Karpas-422 (cell line): Measurements from ENCODE around the gene FAM162A. TPM values are rescaled to one million over a fixed set of nuclear protein-coding genes. Genes with fewer than 3 reads are reported as not detected.
"Not testable (repeated sequence)": the region's sequence is repeated elsewhere in the genome, so short reads cannot be mapped to it uniquely, and the experiment has no call there.

Experiments
- DNase-seq: peaks from one replicate; pipeline ENCODE4 v3.0.0-alpha.2; 2015
- H2AFZ ChIP-seq: fragments of 200-600 bp; sonication (generic); 2 replicates; pipeline ENCODE4 v1.6.1; 2014; ENCODE audit warnings: antibody characterized with exemption, low read length, mixed read lengths
- H3K27ac ChIP-seq: fragments of 200-600 bp; sonication (generic); 2 replicates; pipeline ENCODE4 v1.5.1; 2014; ENCODE audit warnings: mild to moderate bottlenecking, low read length, moderate library complexity
- H3K27me3 ChIP-seq: fragments of 200-600 bp; sonication (generic); 2 replicates; pipeline ENCODE4 v1.6.1; 2014; ENCODE audit warnings: low read length, mixed read lengths
- H3K36me3 ChIP-seq: fragments of 200-600 bp; sonication (generic); 2 replicates; pipeline ENCODE4 v1.6.1; 2014; ENCODE audit warnings: low read length, mixed read lengths; ENCODE audit not compliant: insufficient read depth
- H3K4me1 ChIP-seq: fragments of 200-600 bp; sonication (generic); 2 replicates; pipeline ENCODE4 v1.6.1; 2014; ENCODE audit warnings: mild to moderate bottlenecking, low read length, mixed read lengths
- H3K4me2 ChIP-seq: fragments of 200-600 bp; sonication (generic); 2 replicates; pipeline ENCODE4 v1.6.1; 2014; ENCODE audit warnings: low read length, low read depth, mild to moderate bottlenecking; ENCODE audit not compliant: poor library complexity, severe bottlenecking
- H3K4me3 ChIP-seq: fragments of 200-600 bp; sonication (generic); 2 replicates; pipeline ENCODE4 v1.5.1; 2014; ENCODE audit warnings: mild to moderate bottlenecking, antibody characterized with exemption, low read length, mixed read lengths
- H3K79me2 ChIP-seq: fragments of 200-600 bp; sonication (generic); 2 replicates; pipeline ENCODE4 v1.6.1; 2014; ENCODE audit warnings: mild to moderate bottlenecking, low read length, mixed read lengths
- H3K9ac ChIP-seq: fragments of 200-600 bp; sonication (generic); 2 replicates; pipeline ENCODE4 v1.6.0; 2014; ENCODE audit warnings: low read length
- H3K9me2 ChIP-seq: fragments of 200-600 bp; sonication (generic), shearing (Covaris generic); replicated peaks from 2 replicates; pipeline ENCODE4 v1.6.0; 2014; ENCODE audit warnings: mild to moderate bottlenecking, low read length, moderate library complexity; ENCODE audit not compliant: insufficient read depth
- H3K9me3 ChIP-seq: fragments of 300-700, 200-600 bp; sonication (generic); 2 replicates; pipeline ENCODE4 v1.6.1; 2014; ENCODE audit warnings: low read length, mixed read lengths
- H4K20me1 ChIP-seq: fragments of 200-600 bp; sonication (generic); 2 replicates; pipeline ENCODE4 v1.6.1; 2014; ENCODE audit warnings: mild to moderate bottlenecking, antibody characterized with exemption, low read length, low read depth; ENCODE audit not compliant: insufficient read depth
- total RNA-seq: library from RNA; depleted of rRNA; stranded (reverse); fragments of >200 nt; shearing (Covaris generic); gene quantifications from 2 replicates; pipeline ENCODE4 v1.2.3, GENCODE V29; 2014; ENCODE audit warnings: low replicate concordance

Gene FAM162A
- total RNA-seq, 1 experiment from 2014 or later: 197 TPM

DNA sequence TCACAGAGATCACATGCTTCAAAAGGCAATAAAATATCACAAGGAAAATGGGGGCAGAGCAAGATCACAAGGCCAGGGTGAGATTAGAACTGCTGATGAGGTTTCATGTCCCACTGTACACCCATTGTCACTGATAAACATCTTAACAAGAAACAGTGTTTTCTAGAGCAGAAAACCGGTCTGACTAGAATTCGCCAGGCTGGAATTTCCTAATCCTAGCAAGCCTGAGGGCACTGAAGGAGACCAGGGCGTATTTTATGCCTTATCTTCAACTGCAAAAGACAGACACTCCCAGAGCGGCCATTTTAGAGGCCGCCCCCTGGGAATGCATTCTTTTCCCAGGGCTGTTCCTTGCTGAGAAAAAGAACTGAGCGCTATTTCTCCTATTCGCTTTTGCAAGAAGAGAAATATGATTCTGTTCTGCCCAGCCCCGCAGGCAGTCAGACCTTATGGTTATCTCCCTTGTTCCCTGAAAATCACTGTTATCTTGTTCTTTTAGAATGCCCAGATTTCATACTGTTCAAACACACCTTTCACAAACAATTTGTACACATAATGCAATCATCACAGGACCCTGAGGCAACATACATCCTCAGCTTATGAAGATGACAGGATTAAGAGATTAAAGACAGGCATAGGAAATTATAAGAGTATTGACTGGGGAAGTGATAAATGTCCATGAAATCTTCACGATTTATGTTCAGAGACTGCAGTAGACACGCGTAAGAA, 59.9 kb downstream of the FAM162A start:
- H3K36me3 ChIP-seq: peaks cover 54% of the 10 kb centered on the region
- H3K4me2 ChIP-seq, DNase-seq, H3K9me3 ChIP-seq, H2AFZ ChIP-seq, H3K4me1 ChIP-seq, H3K9me2 ChIP-seq, H4K20me1 ChIP-seq, H3K4me3 ChIP-seq, H3K27me3 ChIP-seq, H3K9ac ChIP-seq, H3K27ac ChIP-seq: not testable (repeated sequence)
- H3K79me2 ChIP-seq: peaks cover 32% of the 10 kb centered on the region

DNA sequence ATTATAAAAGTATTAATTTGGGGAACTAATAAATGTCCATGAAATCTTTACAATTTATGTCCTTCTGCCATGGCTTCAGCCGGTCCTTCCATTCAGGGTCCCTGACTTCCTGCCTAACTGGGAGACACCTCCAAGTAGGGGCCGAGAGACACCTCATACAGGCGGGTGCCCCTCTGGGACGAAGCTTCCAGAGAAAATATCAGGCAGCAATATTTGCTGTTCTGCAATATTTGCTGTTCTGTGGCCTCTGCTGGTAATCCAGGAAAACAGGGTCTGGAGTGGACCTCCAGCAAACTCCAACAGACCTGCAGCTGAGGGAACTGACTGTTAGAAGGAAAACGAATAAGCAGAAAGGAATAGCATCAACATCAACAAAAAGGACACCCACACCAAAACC, 60.5 kb downstream of the FAM162A start:
- Histone ChIP-seq H3K36me3 (peaks cover 54% of the 10 kb centered on the region), H3K79me2 (peaks cover 38% of the 10 kb centered on the region)
- H3K4me1 ChIP-seq, H3K9me2 ChIP-seq, H3K4me3 ChIP-seq, H4K20me1 ChIP-seq, H3K27ac ChIP-seq, H3K9me3 ChIP-seq, H3K27me3 ChIP-seq, H3K4me2 ChIP-seq, DNase-seq, H2AFZ ChIP-seq, H3K9ac ChIP-seq: not testable (repeated sequence)

DNA sequence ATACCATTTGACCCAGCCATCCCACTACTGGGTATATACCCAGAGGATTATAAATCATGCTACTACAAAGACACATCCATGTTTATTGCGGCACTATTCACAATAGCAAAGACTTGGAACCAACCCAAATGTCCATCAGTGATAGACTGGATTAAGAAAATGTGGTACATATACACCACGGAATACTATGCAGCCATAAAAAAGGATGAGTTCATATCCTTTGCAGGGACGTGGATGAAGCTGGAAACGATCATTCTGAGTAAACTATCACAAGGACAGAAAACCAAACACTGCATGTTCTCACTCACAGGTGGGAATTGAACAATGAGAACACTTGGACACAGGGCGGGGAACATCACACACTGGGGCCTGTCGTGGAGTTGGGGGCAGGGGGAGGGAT, 64.2 kb downstream of the FAM162A start:
- not testable (repeated sequence) for H3K27ac ChIP-seq

DNA sequence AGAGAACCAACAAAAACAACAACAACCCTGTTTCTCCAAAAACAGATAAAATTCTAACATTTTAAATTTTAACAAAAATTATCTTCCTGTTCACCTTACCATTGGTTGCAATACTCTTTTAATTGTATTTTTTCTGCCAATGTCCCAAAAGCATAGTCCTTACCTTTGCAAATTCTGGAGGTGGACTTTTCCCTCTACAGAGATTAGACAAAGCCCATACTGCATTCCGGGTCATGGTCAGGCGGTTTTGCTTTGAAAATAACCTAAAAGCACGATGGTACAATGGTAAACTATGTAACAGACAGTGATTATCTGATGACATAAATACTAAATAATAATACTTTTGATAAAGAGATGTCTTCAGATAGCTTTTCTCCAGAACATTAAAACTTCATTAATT, 67.4 kb downstream of the FAM162A start:
- Histone ChIP-seq H3K36me3 (peaks cover 60% of the 10 kb centered on the region), H4K20me1 (no peaks in the 10 kb centered on the region), H3K4me1 (no peaks in the 10 kb centered on the region), H3K4me3 (no peak overlapping the region), H3K9ac (no peak overlapping the region), H3K27me3 (no peaks in the 10 kb centered on the region), H3K4me2 (no peak overlapping the region), H3K9me2 (no peaks in the 10 kb centered on the region), H3K79me2 (peaks cover 58% of the 10 kb centered on the region), H3K27ac (no peak overlapping the region), H2AFZ (no peak overlapping the region), H3K9me3 (no peaks in the 10 kb centered on the region; the same call in 1 of the 2 replicates)
- DNase-seq: no peak

More for the DNA sequence above, 64.2 kb downstream of the FAM162A start:
- Histone ChIP-seq H3K79me2 (peaks cover 52% of the 10 kb centered on the region), H3K36me3 (peaks cover 52% of the 10 kb centered on the region)
- not testable (repeated sequence) for DNase-seq, H3K4me2 ChIP-seq, H3K27me3 ChIP-seq, H3K9me3 ChIP-seq, H3K4me1 ChIP-seq, H3K4me3 ChIP-seq, H4K20me1 ChIP-seq, H2AFZ ChIP-seq, H3K9me2 ChIP-seq, H3K9ac ChIP-seq

DNA sequence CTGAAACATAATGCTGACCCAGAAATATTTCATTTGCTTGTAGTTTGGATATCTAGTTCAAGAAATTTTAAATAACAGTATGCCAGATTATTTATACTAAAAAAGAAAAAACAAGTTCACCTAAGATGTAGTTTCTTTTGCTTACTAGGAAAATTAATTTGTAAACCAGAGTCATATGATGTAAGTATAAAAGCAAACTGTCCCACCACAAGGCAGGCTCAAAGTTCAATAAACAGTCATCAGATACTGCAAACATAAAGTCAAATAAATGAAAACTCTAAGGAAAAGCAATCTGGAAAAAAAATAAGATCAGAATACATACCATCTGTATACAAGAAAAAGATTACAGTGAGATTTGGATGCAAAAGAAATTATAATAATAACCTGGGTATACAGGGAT, 72.1 kb downstream of the FAM162A start:
- H3K36me3 ChIP-seq: peaks cover 54% of the 10 kb centered on the region
- H3K4me3 ChIP-seq: no peak overlapping the region
- H3K27ac ChIP-seq: no peak overlapping the region
- H2AFZ ChIP-seq: no peak overlapping the region
- peaks cover 59% of the 10 kb centered on the region for H3K79me2 ChIP-seq
- H3K9ac ChIP-seq: no peak overlapping the region
- H3K4me2 ChIP-seq: no peak overlapping the region
- H3K27me3 ChIP-seq: no peaks in the 10 kb centered on the region
- H4K20me1 ChIP-seq: no peaks in the 10 kb centered on the region
- DNase-seq: no peak
- H3K9me3 ChIP-seq: no peaks in the 10 kb centered on the region
- no peaks in the 10 kb centered on the region for H3K9me2 ChIP-seq
- 0 out of 2 replicates have a peak, but pooled peaks cover 3% of the 10 kb centered on the region for H3K4me1 ChIP-seq

DNA sequence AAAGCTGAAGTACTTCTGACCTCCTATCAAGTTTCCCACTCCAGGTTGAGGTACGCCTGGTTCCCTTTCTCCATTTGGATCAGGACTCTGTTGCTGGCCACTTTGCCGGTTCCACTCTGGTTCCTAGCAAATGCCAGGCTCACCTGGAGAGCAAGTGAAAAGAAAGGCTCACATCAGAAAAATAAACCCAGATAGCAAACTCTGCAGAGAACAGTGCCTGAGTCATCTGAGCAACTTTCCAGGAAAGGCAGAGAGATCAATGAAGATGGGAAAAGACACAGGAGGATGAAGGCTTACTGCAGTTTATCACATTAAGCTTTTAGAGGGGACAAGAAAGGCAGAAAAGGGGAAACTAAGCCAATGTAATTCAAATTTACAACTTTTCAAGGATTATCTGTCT, 73.7 kb downstream of the FAM162A start:
- Histone ChIP-seq H2AFZ (no peak overlapping the region), H3K9ac (no peak overlapping the region), H3K4me3 (no peak overlapping the region), H3K36me3 (peaks cover 42% of the 10 kb centered on the region), H3K27me3 (no peaks in the 10 kb centered on the region), H3K9me3 (no peaks in the 10 kb centered on the region), H3K27ac (no peak overlapping the region), H3K9me2 (no peaks in the 10 kb centered on the region), H4K20me1 (no peaks in the 10 kb centered on the region), H3K4me1 (0 out of 2 replicates have a peak, but pooled peaks cover 3% of the 10 kb centered on the region), H3K79me2 (peaks cover 62% of the 10 kb centered on the region), H3K4me2 (no peak overlapping the region)
- DNase-seq: no peak

DNA sequence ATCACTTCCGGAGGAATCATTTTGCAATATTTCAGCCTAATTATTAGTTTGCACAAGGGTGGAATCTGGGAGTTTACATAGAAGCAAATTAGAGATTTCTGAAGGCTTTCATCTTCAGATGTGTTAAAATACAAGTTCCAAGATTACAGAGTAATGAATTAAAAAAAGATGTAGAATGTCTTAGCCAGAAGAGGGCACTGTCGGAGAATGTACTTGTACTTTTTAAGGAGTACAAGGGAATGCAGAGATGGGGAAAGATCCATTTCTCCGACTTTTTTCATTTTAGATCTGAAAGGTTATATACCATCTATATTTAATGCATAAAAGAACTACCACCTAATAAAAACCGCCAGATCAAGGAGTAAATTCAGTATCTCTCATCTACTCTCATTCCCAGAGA, 75.0 kb downstream of the FAM162A start:
- Histone ChIP-seq H3K9ac (no peak overlapping the region), H3K4me2 (no peak overlapping the region), H2AFZ (no peak overlapping the region), H3K4me3 (no peak overlapping the region), H3K36me3 (peaks cover 49% of the 10 kb centered on the region), H4K20me1 (no peaks in the 10 kb centered on the region), H3K27ac (no peak overlapping the region), H3K4me1 (0 out of 2 replicates have a peak, but pooled peaks cover 3% of the 10 kb centered on the region), H3K9me2 (no peaks in the 10 kb centered on the region), H3K27me3 (no peaks in the 10 kb centered on the region), H3K79me2 (peaks cover 64% of the 10 kb centered on the region), H3K9me3 (no peaks in the 10 kb centered on the region)
- DNase-seq: peak; percentile 48

DNA sequence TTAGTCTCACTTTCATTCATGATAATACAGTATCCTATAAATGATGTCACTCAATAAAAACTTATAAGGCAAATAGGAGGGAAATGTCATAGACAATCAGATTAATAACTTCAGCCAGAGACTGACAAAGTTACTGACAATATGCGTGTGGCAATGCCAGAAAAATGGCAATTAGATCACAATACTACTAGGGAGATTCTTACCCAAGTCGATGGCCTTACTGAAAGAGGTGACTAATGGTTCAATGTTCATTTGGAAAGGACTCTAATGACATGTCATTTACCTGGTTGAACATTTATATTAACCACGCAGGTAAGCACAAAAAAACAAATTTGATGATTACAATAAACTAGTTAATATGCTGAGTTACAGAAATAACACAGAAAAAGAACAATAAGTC, 77.8 kb downstream of the FAM162A start:
- no peak overlapping the region for H3K4me2 ChIP-seq
- peaks cover 29% of the 10 kb centered on the region for H3K36me3 ChIP-seq
- H3K27me3 ChIP-seq: no peaks in the 10 kb centered on the region
- 0 out of 2 replicates have a peak, but pooled peaks cover under 1% of the 10 kb centered on the region for H3K4me1 ChIP-seq
- DNase-seq: no peak
- H3K79me2 ChIP-seq: peaks cover 61% of the 10 kb centered on the region
- no peaks in the 10 kb centered on the region for H3K9me2 ChIP-seq
- H3K4me3 ChIP-seq: no peak overlapping the region
- no peaks in the 10 kb centered on the region for H3K9me3 ChIP-seq
- no peak overlapping the region for H2AFZ ChIP-seq
- H3K27ac ChIP-seq: no peak overlapping the region
- H4K20me1 ChIP-seq: no peaks in the 10 kb centered on the region
- no peak overlapping the region for H3K9ac ChIP-seq
